ENCODE data around the gene TOP1.

The TOP1 gene

DNA sequence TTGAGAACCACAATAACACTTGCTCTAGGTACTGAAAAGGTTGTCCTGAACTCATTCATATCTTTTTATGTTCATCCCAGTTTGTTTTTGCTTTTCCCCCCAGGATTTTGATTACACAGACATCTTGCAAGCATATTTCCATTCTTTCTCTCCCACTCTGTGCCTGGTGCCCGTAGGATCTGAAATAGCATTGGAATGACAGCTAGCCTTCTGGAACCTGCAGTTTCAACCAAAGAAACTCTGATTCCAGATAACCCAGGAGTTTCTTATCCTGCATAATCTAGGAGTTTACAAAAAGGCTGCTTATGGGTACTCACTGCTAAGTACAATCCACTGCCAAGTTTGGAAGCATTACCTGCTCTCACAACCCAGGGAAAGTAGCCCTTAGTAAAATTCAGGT, 79.9 kb downstream of the TOP1 start:
- Histone ChIP-seq H3K27ac (ENCODE audit: extremely low read depth, low read depth, low read length) (no peak overlapping the region), H3K4me1 (ENCODE audit: control insufficient read depth, insufficient read depth, low read length) (no peaks in the 10 kb centered on the region), H3K4me3 (ENCODE audit: low read depth, low read length) (no peak overlapping the region), H3K9me3 (ENCODE audit: control insufficient read depth, insufficient read depth, low read depth, low read length) (no peaks in the 10 kb centered on the region), H3K36me3 (ENCODE audit: control insufficient read depth in 2 of 2, insufficient read depth in 1 of 2, low read length in 2 of 2) (peaks cover 35 to 72% of the 10 kb centered on the region in 2 experiments)
- TF ChIP-seq ZNF843 (tag by site-specific recombination; IDR thresholded peaks at IDR 0.05), result no peak
- no peak for TF ChIP-seq ZNF37A (tag by site-specific recombination; IDR thresholded peaks at IDR 0.05)
- TF ChIP-seq GFI1B (tag by site-specific recombination; IDR thresholded peaks at IDR 0.05), result no peak
- no peak for TF ChIP-seq ZNF529 (tag by site-specific recombination; IDR thresholded peaks at IDR 0.05; ENCODE audit: insufficient replicate concordance)
- TF ChIP-seq GLIS1 (tag by site-specific recombination; IDR thresholded peaks at IDR 0.05), result no peak
- no peak for TF ChIP-seq GLI2 (tag by site-specific recombination; IDR thresholded peaks at IDR 0.05; ENCODE audit: borderline replicate concordance, low read depth)
- POLR2A ChIA-PET, result no interaction called here
- CTCF ChIA-PET, result interaction anchor here (0.5 to 1.4 kb wide), 3 partner anchors 17 to 204 kb away, joined by 3 to 5 read pairs (median 4); no protein-coding TSS in a partner anchor

DNA sequence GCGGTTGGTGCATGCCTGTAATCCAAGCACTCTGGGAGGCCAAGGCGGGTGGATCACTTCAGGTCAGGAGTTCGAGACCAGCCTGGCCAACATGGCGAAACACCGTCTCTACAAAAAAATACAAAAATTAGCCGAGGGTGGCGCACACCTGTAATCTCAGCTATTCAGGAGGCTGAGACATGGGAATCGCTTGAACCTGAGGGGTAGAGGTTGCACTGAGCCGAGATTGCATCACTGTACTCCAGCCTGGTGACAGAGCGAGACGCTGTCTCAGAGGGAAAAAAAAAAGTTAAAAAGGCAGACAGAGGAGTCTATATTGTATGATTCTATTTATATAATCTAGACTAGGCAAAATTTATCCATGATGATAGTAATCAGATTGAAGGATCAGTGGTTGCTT, 81.4 kb downstream of the TOP1 start:
- Histone ChIP-seq H3K4me1 (ENCODE audit: control insufficient read depth, insufficient read depth, low read length) (no peaks in the 10 kb centered on the region), H3K27ac (ENCODE audit: extremely low read depth, low read depth, low read length) (no peak overlapping the region), H3K9me3 (ENCODE audit: control insufficient read depth, insufficient read depth, low read depth, low read length) (no peaks in the 10 kb centered on the region), H3K4me3 (ENCODE audit: low read depth, low read length) (no peak overlapping the region), H3K36me3 (ENCODE audit: control insufficient read depth in 2 of 2, insufficient read depth in 1 of 2, low read length in 2 of 2) (peaks cover 47 to 75% of the 10 kb centered on the region in 2 experiments)
- ChIA-PET POLR2A (no interaction called here), CTCF (interaction anchor here (0.9 kb wide), 1 partner anchor 24 kb away, joined by 3 read pairs; no protein-coding TSS in a partner anchor)
- TF ChIP-seq, protein P1, sequence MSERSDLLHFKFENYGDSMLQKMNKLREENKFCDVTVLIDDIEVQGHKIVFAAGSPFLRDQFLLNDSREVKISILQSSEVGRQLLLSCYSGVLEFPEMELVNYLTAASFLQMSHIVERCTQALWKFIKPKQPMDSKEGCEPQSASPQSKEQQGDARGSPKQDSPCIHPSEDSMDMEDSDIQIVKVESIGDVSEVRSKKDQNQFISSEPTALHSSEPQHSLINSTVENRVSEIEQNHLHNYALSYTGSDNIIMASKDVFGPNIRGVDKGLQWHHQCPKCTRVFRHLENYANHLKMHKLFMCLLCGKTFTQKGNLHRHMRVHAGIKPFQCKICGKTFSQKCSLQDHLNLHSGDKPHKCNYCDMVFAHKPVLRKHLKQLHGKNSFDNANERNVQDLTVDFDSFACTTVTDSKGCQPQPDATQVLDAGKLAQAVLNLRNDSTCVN (tag by site-specific recombination; optimal IDR thresholded peaks at IDR 0.05), result no peak
- TF ChIP-seq, protein P2, sequence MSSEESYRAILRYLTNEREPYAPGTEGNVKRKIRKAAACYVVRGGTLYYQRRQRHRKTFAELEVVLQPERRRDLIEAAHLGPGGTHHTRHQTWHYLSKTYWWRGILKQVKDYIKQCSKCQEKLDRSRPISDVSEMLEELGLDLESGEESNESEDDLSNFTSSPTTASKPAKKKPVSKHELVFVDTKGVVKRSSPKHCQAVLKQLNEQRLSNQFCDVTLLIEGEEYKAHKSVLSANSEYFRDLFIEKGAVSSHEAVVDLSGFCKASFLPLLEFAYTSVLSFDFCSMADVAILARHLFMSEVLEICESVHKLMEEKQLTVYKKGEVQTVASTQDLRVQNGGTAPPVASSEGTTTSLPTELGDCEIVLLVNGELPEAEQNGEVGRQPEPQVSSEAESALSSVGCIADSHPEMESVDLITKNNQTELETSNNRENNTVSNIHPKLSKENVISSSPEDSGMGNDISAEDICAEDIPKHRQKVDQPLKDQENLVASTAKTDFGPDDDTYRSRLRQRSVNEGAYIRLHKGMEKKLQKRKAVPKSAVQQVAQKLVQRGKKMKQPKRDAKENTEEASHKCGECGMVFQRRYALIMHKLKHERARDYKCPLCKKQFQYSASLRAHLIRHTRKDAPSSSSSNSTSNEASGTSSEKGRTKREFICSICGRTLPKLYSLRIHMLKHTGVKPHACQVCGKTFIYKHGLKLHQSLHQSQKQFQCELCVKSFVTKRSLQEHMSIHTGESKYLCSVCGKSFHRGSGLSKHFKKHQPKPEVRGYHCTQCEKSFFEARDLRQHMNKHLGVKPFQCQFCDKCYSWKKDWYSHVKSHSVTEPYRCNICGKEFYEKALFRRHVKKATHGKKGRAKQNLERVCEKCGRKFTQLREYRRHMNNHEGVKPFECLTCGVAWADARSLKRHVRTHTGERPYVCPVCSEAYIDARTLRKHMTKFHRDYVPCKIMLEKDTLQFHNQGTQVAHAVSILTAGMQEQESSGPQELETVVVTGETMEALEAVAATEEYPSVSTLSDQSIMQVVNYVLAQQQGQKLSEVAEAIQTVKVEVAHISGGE (tag by site-specific recombination; conservative IDR thresholded peaks at IDR 0.05; ENCODE audit: low read depth), result no peak
- no peak for TF ChIP-seq REPIN1 (tag by site-specific recombination; IDR thresholded peaks at IDR 0.05; ENCODE audit: low read depth)
- no peak for TF ChIP-seq ZNF311 (tag by site-specific recombination; IDR thresholded peaks at IDR 0.05; ENCODE audit: borderline replicate concordance)
- no peak for TF ChIP-seq ZNF843 (tag by site-specific recombination; IDR thresholded peaks at IDR 0.05)
- no peak for TF ChIP-seq TRIM28 (IDR thresholded peaks at IDR 0.05; ENCODE audit: borderline replicate concordance, low read length)
- no peak for TF ChIP-seq ZNF239 (tag by site-specific recombination; IDR thresholded peaks at IDR 0.05)
- no peak for TF ChIP-seq ZNF169 (tag by site-specific recombination; IDR thresholded peaks at IDR 0.05)
- TF ChIP-seq ZNF157 (tag by site-specific recombination; IDR thresholded peaks at IDR 0.05), result no peak
- TF ChIP-seq ZNF423 (tag by site-specific recombination; IDR thresholded peaks at IDR 0.05), result no peak
- no peak for TF ChIP-seq ZNF621 (tag by site-specific recombination; IDR thresholded peaks at IDR 0.05)
- no peak for TF ChIP-seq ZNF777 (tag by site-specific recombination; IDR thresholded peaks at IDR 0.05; ENCODE audit: borderline replicate concordance)
- TF ChIP-seq ZNF701 (tag by site-specific recombination; IDR thresholded peaks at IDR 0.05), result no peak
- no peak for TF ChIP-seq ZFP3 (tag by site-specific recombination; IDR thresholded peaks at IDR 0.05; ENCODE audit: low read depth)
- no peak for TF ChIP-seq ZBTB1 (tag by site-specific recombination; IDR thresholded peaks at IDR 0.05)
- TF ChIP-seq BCL11A (tag by site-specific recombination; IDR thresholded peaks at IDR 0.05; ENCODE audit: low read depth), result no peak
- TF ChIP-seq ZNF214 (tag by site-specific recombination; IDR thresholded peaks at IDR 0.05; ENCODE audit: borderline replicate concordance), result no peak

Data from HEK293 (cell line).